Tibial nerve (tissue), 4 donors: ENCODE results near the gene MXD1. TPM values are rescaled to one million over a fixed set of nuclear protein-coding genes. Genes with fewer than 3 reads are reported as not detected.

ENCODE experiments used
- DNase-seq, 2 donors: peaks; one replicate each; pipeline ENCODE4 v3.0.0-alpha.2; 2019; ENCODE audit warnings: low spot score in 2 of 2
- H3K27ac ChIP-seq, 4 donors: fragments of 200-600 bp; sonication (generic) in 3 of 4; one replicate each; pipeline ENCODE4 v1.5.1; 2017 to 2019; ENCODE audit warnings: mild to moderate bottlenecking in 1 of 4
- H3K27me3 ChIP-seq, 2 donors: fragments of 200-600 bp; sonication (generic) in 1 of 2; one replicate each; pipeline versions ENCODE4 v1.5.1 to v1.6.0; 2017 to 2019
- H3K36me3 ChIP-seq, 3 donors: fragments of 200-600 bp; sonication (generic); one replicate each; pipeline ENCODE4 v1.5.1; 2018 to 2019
- H3K4me1 ChIP-seq, 4 donors: fragments of 200-600 bp; sonication (generic) in 3 of 4; one replicate each; pipeline ENCODE4 v1.5.1; 2017 to 2019
- H3K4me3 ChIP-seq, 4 donors: fragments of 200-600 bp; sonication (generic) in 3 of 4; one replicate each; pipeline ENCODE4 v1.5.1; 2017 to 2019; ENCODE audit warnings: mild to moderate bottlenecking in 1 of 4, moderate library complexity in 1 of 4
- H3K9me3 ChIP-seq, 4 donors: fragments of 200-600 bp; sonication (generic) in 3 of 4; one replicate each; pipeline ENCODE4 v1.5.1; 2017 to 2019
- CTCF ChIP-seq, 5 experiments: fragments of 200-600 bp in 3 of 5; fragments of 450-650 bp in 2 of 5; sonication (generic) in 3 of 5; IDR thresholded peaks; one replicate each; pipeline ENCODE4 v1.5.1; 2016 to 2019; ENCODE audit warnings: antibody characterized with exemption in 5 of 5, mild to moderate bottlenecking in 3 of 5, moderate library complexity in 2 of 5
- EP300 ChIP-seq, 2 donors: sonication (generic); formaldehyde crosslinking; IDR thresholded peaks; one replicate each; pipeline ENCODE4 v1.6.1; 2017; ENCODE audit warnings: antibody characterized with exemption in 2 of 2, mild to moderate bottlenecking in 1 of 2
- POLR2A ChIP-seq, 2 donors: fragments of 450-650 bp; IDR thresholded peaks; one replicate each; pipeline ENCODE4 v1.6.1; 2017; ENCODE audit warnings: antibody characterized with exemption in 2 of 2, mild to moderate bottlenecking in 2 of 2, moderate library complexity in 2 of 2
- WGBS, 2 donors: methylation state at CpG; one replicate each; pipeline ENCODE4 v1.1.5; 2018; 5-methylcytosine and 5-hydroxymethylcytosine counted together
- total RNA-seq, 4 donors: library from RNA; depleted of rRNA; stranded (reverse); fragments of >200 nt; gene quantifications; one replicate each; pipeline ENCODE4 v1.1.0, GENCODE V29; 2016

Gene MXD1
- total RNA-seq, 4 donors from 2014 or later: 5.7 to 10.4 (median 7.6) TPM

GRCh38 chr2:69979902-69980807 is 65.2 kb downstream of the MXD1 start:
- no peak for DNase-seq
- no peak for TF ChIP-seq EP300 (IDR thresholded peaks at IDR 0.05)
- TF ChIP-seq POLR2A (IDR thresholded peaks at IDR 0.05): no peak
- TF ChIP-seq CTCF (IDR thresholded peaks at IDR 0.05): no peak
- H3K27me3 ChIP-seq: no peaks in the 10 kb centered on the region
- H3K36me3 ChIP-seq: peaks cover 0 to 7% (median 0%) of the 10 kb centered on the region in 3 donors
- peaks cover 0 to 9% (median 0%) of the 10 kb centered on the region in 4 donors for H3K4me1 ChIP-seq
- no peaks in the 10 kb centered on the region for H3K9me3 ChIP-seq
- 75 to 76% methylated on average over 8 of the region's 8 CpGs for WGBS, 2 donors
- no peak overlapping the region for H3K27ac ChIP-seq
- H3K4me3 ChIP-seq: no peak overlapping the region

- no peaks in the 10 kb centered on the region for H3K27me3 ChIP-seq
- peaks cover 0 to 25% (median 0%) of the 10 kb centered on the region in 3 donors for H3K36me3 ChIP-seq
- no peak overlapping the region for H3K4me3 ChIP-seq
- 90 to 100% methylated on average over 3 of the region's 3 CpGs for WGBS, 2 donors
- H3K4me1 ChIP-seq: peaks cover 0 to 4% (median 0%) of the 10 kb centered on the region in 4 donors
- no peak overlapping the region for H3K27ac ChIP-seq
- TF ChIP-seq EP300 (IDR thresholded peaks at IDR 0.05) (no peak), POLR2A (IDR thresholded peaks at IDR 0.05) (no peak), CTCF (IDR thresholded peaks at IDR 0.05) (no peak)
- H3K9me3 ChIP-seq: no peaks in the 10 kb centered on the region
- DNase-seq: no peak
Measured at GRCh38 chr2:69983392-69983966, 68.6 kb downstream of the MXD1 start.

GRCh38 chr2:69985216-69985615 is 70.3 kb downstream of the MXD1 start:
- H3K27me3 ChIP-seq: no peaks in the 10 kb centered on the region
- no peak overlapping the region for H3K4me3 ChIP-seq
- DNase-seq: no peak
- WGBS, 2 donors: 96 to 99% methylated on average over 3 of the region's 3 CpGs
- peaks cover 0 to 27% (median 0%) of the 10 kb centered on the region in 3 donors for H3K36me3 ChIP-seq
- H3K9me3 ChIP-seq: no peaks in the 10 kb centered on the region
- TF ChIP-seq EP300 (IDR thresholded peaks at IDR 0.05) (no peak), POLR2A (IDR thresholded peaks at IDR 0.05) (no peak), CTCF (IDR thresholded peaks at IDR 0.05) (no peak)
- peaks cover 0 to 4% (median 0%) of the 10 kb centered on the region in 4 donors for H3K4me1 ChIP-seq
- H3K27ac ChIP-seq: no peak overlapping the region

- H3K36me3 ChIP-seq: peaks cover 0 to 27% (median 0%) of the 10 kb centered on the region in 3 donors
- TF ChIP-seq CTCF (IDR thresholded peaks at IDR 0.05) (no peak), EP300 (IDR thresholded peaks at IDR 0.05) (peak in 1 of 2 donors; percentile 66)
- H3K4me3 ChIP-seq: no peak overlapping the region
- no peak overlapping the region for H3K27ac ChIP-seq
- peak in 1 of 2 donors; percentile 50 for DNase-seq
- 79 to 84% methylated on average over 10 of the region's 10 CpGs for WGBS, 2 donors
- H3K4me1 ChIP-seq: peaks cover 0 to 2% (median 0%) of the 10 kb centered on the region in 4 donors
- no peaks in the 10 kb centered on the region for H3K27me3 ChIP-seq
- H3K9me3 ChIP-seq: no peaks in the 10 kb centered on the region
Measured at GRCh38 chr2:69985688-69986087, 70.8 kb downstream of the MXD1 start.

- Histone ChIP-seq H3K4me3 (no peak overlapping the region), H3K27ac (no peak overlapping the region), H3K9me3 (no peaks in the 10 kb centered on the region), H3K27me3 (no peaks in the 10 kb centered on the region), H3K4me1 (no peaks in the 10 kb centered on the region), H3K36me3 (peaks cover 0 to 27% (median 0%) of the 10 kb centered on the region in 3 donors)
- DNase-seq: no peak
- TF ChIP-seq CTCF (IDR thresholded peaks at IDR 0.05) (no peak), EP300 (IDR thresholded peaks at IDR 0.05) (no peak), POLR2A (IDR thresholded peaks at IDR 0.05) (no peak)
- WGBS, 2 donors: 82 to 88% methylated on average over 4 of the region's 4 CpGs
Measured at GRCh38 chr2:69986691-69987090, 71.8 kb downstream of the MXD1 start.
